ENCODE measurements around the gene TBC1D14. TPM values are rescaled to one million over a fixed set of nuclear protein-coding genes. Genes with fewer than 3 reads are reported as not detected.
A peak's percentile ranks its signal among the peaks of the same experiment; 100 is the strongest.

The TBC1D14 gene
- polyA plus RNA-seq, 1 of the 3 experiments (the other 2 are of a cell fraction) = 39.5 TPM

DNA sequence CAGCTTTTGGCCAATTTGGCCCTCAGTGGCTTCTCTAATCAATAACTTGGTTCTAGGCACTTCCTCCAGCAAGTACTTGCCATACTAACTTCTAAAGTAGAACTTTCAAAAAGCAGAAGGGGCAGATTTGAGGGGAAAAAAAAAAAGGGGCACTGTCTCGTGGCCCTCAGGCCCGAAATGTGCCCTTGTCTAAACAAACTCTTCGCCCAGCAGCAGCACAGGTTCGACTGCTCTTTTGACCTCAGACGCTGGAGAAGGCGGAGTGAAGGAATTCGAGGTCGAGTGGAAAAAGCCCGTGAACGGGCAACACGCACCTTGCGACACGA is 157.5 kb downstream of the TBC1D14 start:
- peaks cover 51% of the 10 kb centered on the region for H3K79me2 ChIP-seq (ENCODE audit: insufficient read depth)
- no peaks in the 10 kb centered on the region for H3K9me2 ChIP-seq
- TF ChIP-seq SMC3 (IDR thresholded peaks at IDR 0.05; ENCODE audit: low read depth, low read length) = no peak
- TF ChIP-seq, protein P1, sequence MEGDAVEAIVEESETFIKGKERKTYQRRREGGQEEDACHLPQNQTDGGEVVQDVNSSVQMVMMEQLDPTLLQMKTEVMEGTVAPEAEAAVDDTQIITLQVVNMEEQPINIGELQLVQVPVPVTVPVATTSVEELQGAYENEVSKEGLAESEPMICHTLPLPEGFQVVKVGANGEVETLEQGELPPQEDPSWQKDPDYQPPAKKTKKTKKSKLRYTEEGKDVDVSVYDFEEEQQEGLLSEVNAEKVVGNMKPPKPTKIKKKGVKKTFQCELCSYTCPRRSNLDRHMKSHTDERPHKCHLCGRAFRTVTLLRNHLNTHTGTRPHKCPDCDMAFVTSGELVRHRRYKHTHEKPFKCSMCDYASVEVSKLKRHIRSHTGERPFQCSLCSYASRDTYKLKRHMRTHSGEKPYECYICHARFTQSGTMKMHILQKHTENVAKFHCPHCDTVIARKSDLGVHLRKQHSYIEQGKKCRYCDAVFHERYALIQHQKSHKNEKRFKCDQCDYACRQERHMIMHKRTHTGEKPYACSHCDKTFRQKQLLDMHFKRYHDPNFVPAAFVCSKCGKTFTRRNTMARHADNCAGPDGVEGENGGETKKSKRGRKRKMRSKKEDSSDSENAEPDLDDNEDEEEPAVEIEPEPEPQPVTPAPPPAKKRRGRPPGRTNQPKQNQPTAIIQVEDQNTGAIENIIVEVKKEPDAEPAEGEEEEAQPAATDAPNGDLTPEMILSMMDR (IDR thresholded peaks at IDR 0.05) = no peak
- no peak for TF ChIP-seq JUND (IDR thresholded peaks at IDR 0.05)
- no peak for TF ChIP-seq MXI1 (IDR thresholded peaks at IDR 0.05; ENCODE audit: low read depth, low read length)
- TF ChIP-seq, protein P2, sequence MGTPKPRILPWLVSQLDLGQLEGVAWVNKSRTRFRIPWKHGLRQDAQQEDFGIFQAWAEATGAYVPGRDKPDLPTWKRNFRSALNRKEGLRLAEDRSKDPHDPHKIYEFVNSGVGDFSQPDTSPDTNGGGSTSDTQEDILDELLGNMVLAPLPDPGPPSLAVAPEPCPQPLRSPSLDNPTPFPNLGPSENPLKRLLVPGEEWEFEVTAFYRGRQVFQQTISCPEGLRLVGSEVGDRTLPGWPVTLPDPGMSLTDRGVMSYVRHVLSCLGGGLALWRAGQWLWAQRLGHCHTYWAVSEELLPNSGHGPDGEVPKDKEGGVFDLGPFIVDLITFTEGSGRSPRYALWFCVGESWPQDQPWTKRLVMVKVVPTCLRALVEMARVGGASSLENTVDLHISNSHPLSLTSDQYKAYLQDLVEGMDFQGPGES (IDR thresholded peaks at IDR 0.05; ENCODE audit: low read depth, low read length) = no peak
- TF ChIP-seq RCOR1 (IDR thresholded peaks at IDR 0.05; ENCODE audit: low read length) = no peak
- TF ChIP-seq FOXJ3 (CRISPR knock-in tag; IDR thresholded peaks at IDR 0.05) = no peak
- TF ChIP-seq TAF1 (IDR thresholded peaks at IDR 0.05; ENCODE audit: borderline replicate concordance, low read depth, low read length) = no peak
- no peak for TF ChIP-seq ELF1 (IDR thresholded peaks at IDR 0.05)
- no peak for TF ChIP-seq FOXM1 (IDR thresholded peaks at IDR 0.05; ENCODE audit: low read depth)
- no peak for TF ChIP-seq YY1 (IDR thresholded peaks at IDR 0.05; ENCODE audit: low read depth)
- no peak for TF ChIP-seq POLR2AphosphoS5 (IDR thresholded peaks at IDR 0.05; ENCODE audit: low read depth, low read length)
- no peak for TF ChIP-seq CHD2 (IDR thresholded peaks at IDR 0.05; ENCODE audit: low read length, partially characterized antibody)
- TF ChIP-seq FOSL2 (IDR thresholded peaks at IDR 0.05; ENCODE audit: borderline replicate concordance, low read depth) = no peak
- TF ChIP-seq, protein P3, sequence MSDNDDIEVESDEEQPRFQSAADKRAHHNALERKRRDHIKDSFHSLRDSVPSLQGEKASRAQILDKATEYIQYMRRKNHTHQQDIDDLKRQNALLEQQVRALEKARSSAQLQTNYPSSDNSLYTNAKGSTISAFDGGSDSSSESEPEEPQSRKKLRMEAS (IDR thresholded peaks at IDR 0.05; ENCODE audit: low read depth) = no peak
- TF ChIP-seq EZH2phosphoT487 (IDR thresholded peaks at IDR 0.05; ENCODE audit: borderline replicate concordance, low read depth) = no peak
- TF ChIP-seq GATA2 (CRISPR knock-in tag; IDR thresholded peaks at IDR 0.05) = no peak
- TF ChIP-seq RAD21 (IDR thresholded peaks at IDR 0.05; ENCODE audit: low read length) = no peak
- TF ChIP-seq, protein P4, sequence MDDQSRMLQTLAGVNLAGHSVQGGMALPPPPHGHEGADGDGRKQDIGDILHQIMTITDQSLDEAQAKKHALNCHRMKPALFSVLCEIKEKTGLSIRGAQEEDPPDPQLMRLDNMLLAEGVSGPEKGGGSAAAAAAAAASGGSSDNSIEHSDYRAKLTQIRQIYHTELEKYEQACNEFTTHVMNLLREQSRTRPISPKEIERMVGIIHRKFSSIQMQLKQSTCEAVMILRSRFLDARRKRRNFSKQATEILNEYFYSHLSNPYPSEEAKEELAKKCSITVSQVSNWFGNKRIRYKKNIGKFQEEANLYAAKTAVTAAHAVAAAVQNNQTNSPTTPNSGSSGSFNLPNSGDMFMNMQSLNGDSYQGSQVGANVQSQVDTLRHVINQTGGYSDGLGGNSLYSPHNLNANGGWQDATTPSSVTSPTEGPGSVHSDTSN (IDR thresholded peaks at IDR 0.05) = no peak
- TF ChIP-seq, protein P5, sequence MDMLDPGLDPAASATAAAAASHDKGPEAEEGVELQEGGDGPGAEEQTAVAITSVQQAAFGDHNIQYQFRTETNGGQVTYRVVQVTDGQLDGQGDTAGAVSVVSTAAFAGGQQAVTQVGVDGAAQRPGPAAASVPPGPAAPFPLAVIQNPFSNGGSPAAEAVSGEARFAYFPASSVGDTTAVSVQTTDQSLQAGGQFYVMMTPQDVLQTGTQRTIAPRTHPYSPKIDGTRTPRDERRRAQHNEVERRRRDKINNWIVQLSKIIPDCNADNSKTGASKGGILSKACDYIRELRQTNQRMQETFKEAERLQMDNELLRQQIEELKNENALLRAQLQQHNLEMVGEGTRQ (IDR thresholded peaks at IDR 0.05; ENCODE audit: borderline replicate concordance, low read depth, low read length) = no peak
- peaks cover 11 to 28% of the 10 kb centered on the region in 2 experiments for H3K36me3 ChIP-seq (replicated peaks in 1 of 2; ENCODE audit: control insufficient read depth in 1 of 2, insufficient read depth in 2 of 2, low read length in 1 of 2)
- no peak overlapping the region for H2AFZ ChIP-seq (ENCODE audit: low read depth)
- H3K9me3 ChIP-seq = no peaks in the 10 kb centered on the region
- H3K4me1 ChIP-seq (ENCODE audit: control insufficient read depth in 1 of 2, insufficient read depth in 2 of 2, low read depth in 1 of 2, low read length in 1 of 2) = peaks cover 0 to 17% of the 10 kb centered on the region in 2 experiments; a peak in 2 of 4 replicates
- peaks cover 25% of the 10 kb centered on the region for H4K20me1 ChIP-seq (ENCODE audit: insufficient read depth)
- CTCF ChIA-PET = interaction anchor here (0.6 to 9.1 kb wide), 9 partner anchors 16 to 347 kb away, joined by 3 to 80 read pairs (median 5); partner anchors contain the start of gene TADA2B
- no peak for DNase-seq
- POLR2A ChIA-PET = interaction anchor here (1.2 to 2.2 kb wide), 6 partner anchors 8 to 347 kb away, joined by 3 to 14 read pairs (median 4); partner anchors contain the start of genes TADA2B and TBC1D14
- no peaks in the 10 kb centered on the region for H3F3A ChIP-seq (replicated peaks; ENCODE audit: insufficient read depth)
- WGBS (ENCODE audit: low lambda C conversion rate) = 1% methylated on average over 13 of the region's 13 CpGs
- no peaks in the 10 kb centered on the region for H3K27me3 ChIP-seq (ENCODE audit: insufficient read depth)
- H3K9ac ChIP-seq = peak overlapping the region; percentile 91
- H3K4me2 ChIP-seq = peak overlapping the region; percentile 99
- peak overlapping the region; percentile 86 to 88 for H3K4me3 ChIP-seq (ENCODE audit: low read depth in 2 of 2, low read length in 1 of 2)
- peak overlapping the region; percentile 67; a peak in 2 of 4 replicates for H3K27ac ChIP-seq (ENCODE audit: low read depth in 2 of 2, low read length in 1 of 2)
